Urinary bladder (tissue), 4 donors: ENCODE results near the gene PDE7B. TPM values are rescaled to one million over a fixed set of nuclear protein-coding genes. Genes with fewer than 3 reads are reported as not detected.

ENCODE experiments used
- DNase-seq: peaks from one replicate; pipeline ENCODE4 v3.0.0-alpha.2; 2015; ENCODE audit errors: extremely low spot score
- H3K27ac ChIP-seq: one replicate; pipeline ENCODE4 v1.5.1; 2013; ENCODE audit warnings: low read depth, mild to moderate bottlenecking, moderate library complexity
- H3K36me3 ChIP-seq: one replicate; pipeline ENCODE4 v1.6.1; 2013; ENCODE audit warnings: mild to moderate bottlenecking, moderate library complexity; ENCODE audit not compliant: insufficient read depth
- H3K4me1 ChIP-seq: one replicate; pipeline ENCODE4 v1.6.1; 2013; ENCODE audit warnings: mild to moderate bottlenecking, moderate library complexity; ENCODE audit not compliant: insufficient read depth
- H3K4me3 ChIP-seq: one replicate; pipeline ENCODE4 v1.5.1; 2013; ENCODE audit warnings: low read depth, low read length
- WGBS: extraction: QIAGEN DNeasy Blood & Tissue Kit; methylation state at CpG from one replicate; pipeline ENCODE4 v1.1.7; 2013; 5-methylcytosine and 5-hydroxymethylcytosine counted together
- polyA plus RNA-seq: library from polyadenylated mRNA; stranded (reverse); fragments of 200-250 nt; gene quantifications from one replicate; pipeline ENCODE4 v1.2.3, GENCODE V29; 2013
- total RNA-seq: library from RNA; depleted of rRNA; stranded (reverse); fragments of >200 nt; gene quantifications from one replicate; pipeline ENCODE4 v1.2.3, GENCODE V29; 2014
- donor health status: healthy with polysubstance abuse.
- donor health status: healthy.

Gene PDE7B
- total and polyA plus RNA-seq, 2 donors = 9.3 to 34.2 TPM

DNA sequence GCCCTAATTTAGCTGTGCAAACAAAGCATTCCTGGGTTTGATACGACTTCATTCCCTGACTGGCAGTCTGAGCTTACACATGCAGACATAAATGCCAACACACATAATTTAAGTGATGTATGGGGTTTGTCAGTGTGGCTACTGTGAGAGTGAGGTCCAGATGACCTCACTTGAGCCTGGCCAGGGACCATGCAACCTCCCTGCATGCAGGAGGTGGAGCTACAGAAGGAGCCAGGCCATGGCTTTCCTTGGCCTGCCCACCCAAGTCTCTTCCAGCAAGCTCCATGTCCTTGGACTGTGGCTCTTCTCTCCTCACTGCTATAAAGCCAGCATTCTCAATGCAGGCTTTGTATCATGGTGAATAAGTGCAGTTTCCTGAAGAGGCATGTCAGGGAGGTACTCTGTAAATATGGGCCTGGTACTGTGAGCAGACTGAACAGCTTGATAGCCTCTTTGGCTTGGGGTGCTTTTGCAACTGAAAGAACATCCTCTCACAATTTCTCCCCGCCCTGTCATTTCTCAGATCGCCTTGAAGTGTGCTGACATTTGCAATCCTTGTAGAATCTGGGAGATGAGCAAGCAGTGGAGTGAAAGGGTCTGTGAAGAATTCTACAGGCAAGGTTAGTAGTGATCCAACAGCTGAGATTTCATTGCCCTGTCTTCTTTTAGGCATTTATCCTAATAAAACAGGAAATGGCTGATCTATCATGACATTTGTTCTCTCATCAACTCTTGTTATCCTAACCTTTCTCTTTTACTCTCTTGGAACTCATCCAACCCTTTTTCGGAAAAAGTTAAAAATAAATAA lies 329.4 kb downstream of the PDE7B start:
- Histone ChIP-seq H3K4me1 (no peaks in the 10 kb centered on the region), H3K27ac (no peak overlapping the region), H3K36me3 (no peaks in the 10 kb centered on the region), H3K4me3 (no peak overlapping the region)
- WGBS = 79% methylated on average over 4 of the region's 4 CpGs
- no peak for DNase-seq

DNA sequence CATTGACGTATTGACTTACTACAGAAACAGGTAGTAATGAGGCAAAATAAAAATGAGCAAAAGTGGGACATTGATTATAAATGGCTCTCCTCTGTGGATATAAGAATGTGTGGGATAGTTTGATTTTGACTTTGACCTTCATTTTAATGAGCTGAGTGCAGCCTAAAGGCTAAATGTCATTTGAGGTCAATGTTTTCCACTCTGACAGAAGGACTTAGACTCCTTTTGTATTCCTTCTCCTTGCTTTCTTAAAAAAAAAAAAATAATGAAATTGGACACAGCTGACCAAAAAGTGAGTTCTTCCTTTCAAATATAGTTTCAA lies 330.0 kb downstream of the PDE7B start:
- Histone ChIP-seq H3K27ac (no peak overlapping the region), H3K4me3 (no peak overlapping the region), H3K4me1 (no peaks in the 10 kb centered on the region), H3K36me3 (no peaks in the 10 kb centered on the region)
- 77% methylated on average over 1 of the region's 1 CpG for WGBS
- no peak for DNase-seq

DNA sequence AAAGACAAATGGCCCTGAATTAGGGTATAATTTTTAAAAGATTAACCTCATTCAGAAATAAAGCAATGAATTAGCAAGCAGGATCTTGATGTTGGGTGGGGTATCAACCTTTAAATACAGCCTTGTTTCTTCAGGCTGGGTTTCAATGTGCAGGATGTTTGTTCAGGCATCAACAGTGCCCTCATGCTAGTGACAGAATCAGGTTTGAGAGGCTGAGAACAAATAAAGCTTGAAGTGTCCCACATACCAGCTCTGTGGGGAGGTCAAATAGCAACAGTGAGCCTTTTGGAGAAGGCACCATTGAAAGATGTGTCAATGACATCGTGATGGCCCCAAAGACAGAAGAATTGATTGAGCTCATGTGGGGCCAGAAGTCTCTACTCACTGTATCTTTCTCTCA lies 330.4 kb downstream of the PDE7B start:
- Histone ChIP-seq H3K4me3 (no peak overlapping the region), H3K27ac (no peak overlapping the region), H3K4me1 (no peaks in the 10 kb centered on the region), H3K36me3 (no peaks in the 10 kb centered on the region)
- WGBS = 93% methylated on average over 1 of the region's 1 CpG
- no peak for DNase-seq

DNA sequence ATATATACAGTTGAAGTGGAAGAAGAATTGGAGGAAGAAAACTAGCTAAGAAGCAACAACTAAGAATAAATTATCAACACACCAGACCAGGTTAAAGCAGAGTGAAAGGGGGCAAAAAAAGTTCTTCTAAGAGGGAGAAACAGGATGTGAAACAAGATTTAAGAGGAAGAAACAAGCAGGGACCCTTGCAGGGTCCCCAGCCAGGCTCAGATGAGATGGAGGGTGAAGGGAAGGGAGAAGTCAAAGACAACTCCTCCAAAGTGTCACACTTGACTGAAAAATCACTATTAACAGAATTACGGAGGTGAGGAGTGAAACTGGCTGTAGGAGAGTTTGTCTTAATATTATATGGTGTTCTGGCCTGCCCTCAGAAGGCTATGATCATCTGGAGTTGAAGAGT lies 333.2 kb downstream of the PDE7B start:
- Histone ChIP-seq H3K4me3 (no peak overlapping the region), H3K36me3 (peaks cover 4% of the 10 kb centered on the region), H3K27ac (no peak overlapping the region), H3K4me1 (no peaks in the 10 kb centered on the region)
- DNase-seq = no peak
- 91% methylated on average over 1 of the region's 1 CpG for WGBS

DNA sequence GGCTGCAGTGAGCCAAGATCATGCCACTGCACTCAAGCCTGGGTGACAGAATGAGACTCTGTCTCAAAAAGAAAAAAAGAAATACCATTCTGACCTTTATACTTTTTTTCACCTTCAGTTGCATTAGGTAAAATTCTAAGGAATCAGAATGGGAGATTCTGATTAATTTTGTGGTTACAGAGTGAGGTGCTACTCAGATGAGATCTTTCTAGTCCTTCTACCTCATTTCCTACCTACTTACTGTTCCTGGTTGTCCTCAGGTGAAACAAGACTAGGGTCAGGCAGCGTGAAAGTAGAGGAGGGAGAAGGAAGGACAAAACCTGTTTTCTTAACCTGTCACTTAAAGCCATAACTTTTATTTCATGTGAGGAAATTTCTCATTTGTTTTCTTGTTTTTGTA lies 334.9 kb downstream of the PDE7B start:
- 98% methylated on average over 1 of the region's 1 CpG for WGBS
- no peak for DNase-seq
- Histone ChIP-seq H3K4me1 (no peaks in the 10 kb centered on the region), H3K36me3 (peaks cover 4% of the 10 kb centered on the region), H3K4me3 (no peak overlapping the region), H3K27ac (no peak overlapping the region)

DNA sequence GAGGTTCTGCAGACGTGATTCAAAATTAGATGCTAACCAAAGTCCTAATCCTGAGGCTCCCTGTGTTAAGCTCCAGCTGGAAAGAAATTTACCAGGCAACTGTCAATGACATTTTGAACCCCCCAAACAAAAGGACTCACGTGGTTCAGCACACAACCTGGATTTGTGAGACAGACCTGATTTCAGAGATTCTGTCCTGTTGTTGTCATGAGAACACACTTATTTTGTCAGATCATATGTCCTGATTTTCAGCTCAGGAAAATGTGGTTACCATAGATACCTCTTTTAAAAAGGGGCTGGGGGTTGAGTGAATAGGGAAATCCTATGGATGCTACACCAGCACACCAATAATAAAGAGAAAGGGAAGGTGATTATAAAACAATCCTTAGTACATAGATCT lies 337.0 kb downstream of the PDE7B start:
- H3K4me3 ChIP-seq = no peak overlapping the region
- H3K36me3 ChIP-seq = peaks cover 4% of the 10 kb centered on the region
- DNase-seq = no peak
- WGBS = 82% methylated on average over 2 of the region's 2 CpGs
- no peak overlapping the region for H3K27ac ChIP-seq
- no peaks in the 10 kb centered on the region for H3K4me1 ChIP-seq

DNA sequence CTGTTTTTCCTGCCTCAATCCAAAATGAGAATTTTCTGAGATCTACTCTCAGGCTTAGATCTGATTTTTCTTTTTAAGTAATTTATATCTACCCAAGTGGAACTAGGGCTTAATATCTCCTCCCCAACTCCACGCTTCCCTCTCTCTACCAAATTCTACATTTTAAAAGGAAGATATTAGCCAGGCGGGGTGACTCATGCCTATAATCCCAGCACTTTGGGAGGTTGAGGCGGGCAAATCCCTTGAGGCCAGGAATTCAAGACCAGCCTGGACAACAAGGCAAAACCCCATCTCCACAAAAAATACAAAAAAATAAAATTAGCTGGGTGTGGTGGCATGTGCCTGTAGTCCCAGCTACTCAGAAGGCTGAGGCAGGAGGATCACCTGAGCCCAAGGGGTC lies 337.6 kb downstream of the PDE7B start:
- DNase-seq = no peak
- WGBS = 89% methylated on average over 3 of the region's 3 CpGs
- no peaks in the 10 kb centered on the region for H3K4me1 ChIP-seq
- no peak overlapping the region for H3K4me3 ChIP-seq
- no peak overlapping the region for H3K27ac ChIP-seq
- peaks cover 4% of the 10 kb centered on the region for H3K36me3 ChIP-seq

DNA sequence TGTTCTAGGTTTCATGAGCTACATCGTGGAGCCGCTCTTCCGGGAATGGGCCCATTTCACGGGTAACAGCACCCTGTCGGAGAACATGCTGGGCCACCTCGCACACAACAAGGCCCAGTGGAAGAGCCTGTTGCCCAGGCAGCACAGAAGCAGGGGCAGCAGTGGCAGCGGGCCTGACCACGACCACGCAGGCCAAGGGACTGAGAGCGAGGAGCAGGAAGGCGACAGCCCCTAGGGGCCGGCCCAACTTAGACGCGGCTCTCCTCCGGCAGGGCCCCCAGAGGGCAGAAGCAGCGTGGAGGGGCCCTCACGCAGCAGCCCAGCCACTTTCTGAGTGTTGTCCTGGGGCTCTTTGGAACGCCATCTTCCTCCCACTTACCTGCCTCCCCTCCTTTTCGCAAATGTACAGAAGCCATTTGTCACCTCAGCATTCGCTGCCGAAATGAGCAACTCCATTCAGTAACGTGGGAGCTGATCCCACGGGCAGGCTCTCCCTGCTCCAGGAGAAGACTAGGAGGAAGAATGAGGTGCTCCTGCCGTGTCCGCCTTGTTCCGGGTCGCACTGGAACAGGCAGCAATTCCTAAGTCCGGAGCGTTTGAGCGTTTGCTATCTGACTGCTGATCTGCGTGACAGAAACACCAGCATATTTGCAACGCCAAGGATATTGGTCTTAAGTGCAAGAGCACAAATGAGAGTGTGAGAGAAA lies 340.3 kb downstream of the PDE7B start:
- Histone ChIP-seq H3K36me3 (peaks cover 4% of the 10 kb centered on the region), H3K4me1 (no peaks in the 10 kb centered on the region), H3K4me3 (no peak overlapping the region), H3K27ac (no peak overlapping the region)
- DNase-seq = no peak
- WGBS = 96% methylated on average over 32 of the region's 32 CpGs

DNA sequence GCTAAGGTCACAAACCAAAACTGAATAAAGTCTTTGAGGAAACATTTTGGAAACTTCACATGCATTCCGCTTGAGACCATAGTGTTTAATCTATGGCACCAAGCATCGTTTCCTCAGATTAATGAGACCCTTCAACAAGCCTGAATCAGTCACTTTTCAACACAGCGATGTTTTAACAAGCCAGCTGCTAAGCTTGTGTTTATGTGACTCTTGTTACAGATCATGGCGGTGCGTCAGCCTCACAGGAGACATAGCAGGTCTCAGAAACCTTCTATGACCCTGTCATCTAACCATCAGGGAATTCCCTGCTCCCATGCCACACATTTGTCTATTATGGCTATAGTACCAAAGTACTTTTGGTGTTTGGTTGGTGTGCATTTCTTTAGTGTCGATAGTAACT lies 341.4 kb downstream of the PDE7B start:
- no peak for DNase-seq
- no peaks in the 10 kb centered on the region for H3K36me3 ChIP-seq
- H3K4me1 ChIP-seq = no peaks in the 10 kb centered on the region
- no peak overlapping the region for H3K27ac ChIP-seq
- WGBS = 68% methylated on average over 6 of the region's 6 CpGs
- H3K4me3 ChIP-seq = no peak overlapping the region

DNA sequence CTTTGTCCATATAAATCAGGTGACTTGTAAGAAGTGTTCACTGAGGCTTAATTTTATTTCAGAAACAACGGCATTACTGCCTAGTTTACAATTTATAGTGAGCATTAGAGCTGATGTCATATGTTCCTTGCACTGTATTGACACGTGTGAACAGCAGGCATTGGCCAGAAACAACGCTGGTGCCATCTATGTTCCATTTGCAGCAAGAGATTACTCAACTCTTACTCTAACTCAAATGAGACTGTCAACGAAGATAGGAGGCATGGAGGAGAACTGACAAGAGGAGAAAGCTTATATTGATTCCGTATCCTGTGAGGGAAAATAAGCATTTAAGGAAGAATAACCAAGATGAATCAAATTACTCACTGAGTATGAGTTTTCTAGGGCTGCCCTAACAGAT lies 350.2 kb downstream of the PDE7B start:
- 74% methylated on average over 5 of the region's 5 CpGs for WGBS
- Histone ChIP-seq H3K36me3 (no peaks in the 10 kb centered on the region), H3K27ac (no peak overlapping the region), H3K4me1 (no peaks in the 10 kb centered on the region), H3K4me3 (no peak overlapping the region)
- DNase-seq = no peak

DNA sequence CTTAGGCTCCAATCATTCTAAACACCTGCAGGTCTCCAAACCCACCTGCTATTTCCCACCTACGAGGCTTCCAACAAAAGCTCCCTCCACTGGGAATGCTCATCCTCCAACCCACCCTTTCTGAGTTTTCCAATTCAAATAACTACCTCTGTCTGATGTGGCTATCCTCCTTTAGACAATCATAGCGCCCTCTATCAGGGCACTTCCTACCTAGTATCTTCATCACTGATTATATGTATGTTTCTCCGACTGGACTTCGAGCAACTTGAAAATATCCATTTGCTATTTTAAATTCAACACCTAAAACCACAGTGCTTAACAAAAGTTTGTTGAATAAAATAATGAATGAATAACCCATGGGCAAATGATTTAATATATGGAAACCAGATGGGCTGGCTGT lies 357.3 kb downstream of the PDE7B start:
- WGBS = 95% methylated on average over 4 of the region's 4 CpGs
- Histone ChIP-seq H3K36me3 (no peaks in the 10 kb centered on the region), H3K27ac (no peak overlapping the region), H3K4me1 (no peaks in the 10 kb centered on the region), H3K4me3 (no peak overlapping the region)
- DNase-seq = no peak

DNA sequence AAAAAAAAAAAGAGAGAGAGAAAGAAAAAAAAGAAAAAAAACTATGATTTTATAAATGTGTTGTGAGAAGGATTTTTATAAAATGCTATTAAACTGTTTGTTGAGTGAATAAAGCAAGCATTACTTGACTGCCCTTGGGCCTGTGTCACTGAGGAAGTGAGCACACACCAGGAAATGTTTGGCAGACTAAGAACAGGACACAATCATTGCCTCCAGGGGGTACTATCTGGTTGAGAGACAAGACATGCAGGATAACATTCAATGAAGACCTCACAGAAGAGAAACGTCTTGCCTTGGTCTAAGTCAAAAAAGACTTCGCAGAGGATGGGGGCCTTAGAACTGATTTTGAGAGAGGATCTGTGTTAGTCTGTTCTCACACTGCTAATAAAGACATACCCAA lies 358.0 kb downstream of the PDE7B start:
- no peaks in the 10 kb centered on the region for H3K4me1 ChIP-seq
- H3K27ac ChIP-seq = no peak overlapping the region
- 92% methylated on average over 2 of the region's 2 CpGs for WGBS
- no peaks in the 10 kb centered on the region for H3K36me3 ChIP-seq
- DNase-seq = no peak
- H3K4me3 ChIP-seq = no peak overlapping the region

DNA sequence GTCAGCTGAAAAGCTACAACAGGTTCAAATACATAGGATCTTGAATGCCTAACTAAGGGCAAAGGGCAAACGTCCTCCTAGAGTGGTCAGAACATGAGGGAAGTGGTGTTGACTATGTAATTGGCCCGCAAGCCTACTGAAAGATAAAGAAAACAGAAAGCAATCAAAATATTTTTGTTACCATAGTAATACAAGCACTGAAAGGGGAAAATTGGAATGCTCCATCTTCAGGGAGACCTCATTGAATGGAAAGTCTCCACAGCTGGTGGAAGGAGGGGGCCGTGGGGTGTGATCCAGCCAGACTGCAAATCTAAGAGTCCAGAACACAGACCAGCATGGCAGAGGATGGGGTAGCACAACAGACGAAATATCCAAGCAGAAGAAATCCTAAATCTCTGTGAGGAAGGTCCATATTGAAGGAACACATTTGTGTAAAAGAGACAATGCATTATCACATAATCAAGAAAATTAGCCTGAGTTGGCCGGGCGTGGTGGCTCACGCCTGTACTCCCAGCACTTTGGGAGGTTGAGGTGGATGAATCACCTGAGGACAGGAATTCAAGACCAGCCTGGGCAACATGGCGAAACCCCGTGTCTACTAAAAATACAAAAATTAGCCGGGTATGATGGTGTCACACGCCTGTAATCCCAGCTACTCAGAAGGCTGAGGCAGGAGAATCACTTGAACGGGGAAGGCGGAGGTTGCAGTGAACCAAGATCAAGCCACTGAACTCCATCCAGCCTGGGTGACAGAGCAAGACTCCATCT lies 359.1 kb downstream of the PDE7B start:
- DNase-seq = no peak
- no peak overlapping the region for H3K27ac ChIP-seq
- H3K4me1 ChIP-seq = no peaks in the 10 kb centered on the region

DNA sequence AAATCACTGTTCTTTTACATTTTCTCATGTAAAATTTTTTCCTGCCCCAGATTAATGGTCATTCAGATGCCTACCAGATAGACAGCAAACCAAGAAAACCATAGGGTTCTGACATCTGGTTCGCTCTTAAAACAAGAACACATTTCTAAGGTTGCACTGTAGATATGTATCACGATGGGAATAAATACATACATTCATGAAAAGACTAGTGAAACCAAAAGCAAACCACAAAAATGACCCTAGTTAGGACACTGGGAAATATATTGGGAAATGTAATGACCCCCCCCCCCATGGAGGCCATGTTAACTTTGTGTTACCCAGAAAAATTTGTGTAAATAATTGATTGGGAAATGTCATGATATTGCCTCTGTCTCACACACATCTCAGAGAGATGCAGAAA lies 361.1 kb downstream of the PDE7B start:
- Histone ChIP-seq H3K4me3 (no peak overlapping the region), H3K36me3 (no peaks in the 10 kb centered on the region), H3K27ac (no peak overlapping the region), H3K4me1 (no peaks in the 10 kb centered on the region)
- WGBS = 96% methylated on average over 2 of the region's 2 CpGs
- DNase-seq = no peak

More for the DNA sequence above, 359.1 kb downstream of the PDE7B start:
- no peaks in the 10 kb centered on the region for H3K36me3 ChIP-seq
- no peak overlapping the region for H3K4me3 ChIP-seq
- 91% methylated on average over 13 of the region's 13 CpGs for WGBS
